ENCODE data around the gene TNFAIP8L1. TPM values are rescaled to one million over a fixed set of nuclear protein-coding genes. Genes with fewer than 3 reads are reported as not detected.

Gene TNFAIP8L1
- total RNA-seq, 1 donor from 2014 or later = 12.5 TPM

DNA sequence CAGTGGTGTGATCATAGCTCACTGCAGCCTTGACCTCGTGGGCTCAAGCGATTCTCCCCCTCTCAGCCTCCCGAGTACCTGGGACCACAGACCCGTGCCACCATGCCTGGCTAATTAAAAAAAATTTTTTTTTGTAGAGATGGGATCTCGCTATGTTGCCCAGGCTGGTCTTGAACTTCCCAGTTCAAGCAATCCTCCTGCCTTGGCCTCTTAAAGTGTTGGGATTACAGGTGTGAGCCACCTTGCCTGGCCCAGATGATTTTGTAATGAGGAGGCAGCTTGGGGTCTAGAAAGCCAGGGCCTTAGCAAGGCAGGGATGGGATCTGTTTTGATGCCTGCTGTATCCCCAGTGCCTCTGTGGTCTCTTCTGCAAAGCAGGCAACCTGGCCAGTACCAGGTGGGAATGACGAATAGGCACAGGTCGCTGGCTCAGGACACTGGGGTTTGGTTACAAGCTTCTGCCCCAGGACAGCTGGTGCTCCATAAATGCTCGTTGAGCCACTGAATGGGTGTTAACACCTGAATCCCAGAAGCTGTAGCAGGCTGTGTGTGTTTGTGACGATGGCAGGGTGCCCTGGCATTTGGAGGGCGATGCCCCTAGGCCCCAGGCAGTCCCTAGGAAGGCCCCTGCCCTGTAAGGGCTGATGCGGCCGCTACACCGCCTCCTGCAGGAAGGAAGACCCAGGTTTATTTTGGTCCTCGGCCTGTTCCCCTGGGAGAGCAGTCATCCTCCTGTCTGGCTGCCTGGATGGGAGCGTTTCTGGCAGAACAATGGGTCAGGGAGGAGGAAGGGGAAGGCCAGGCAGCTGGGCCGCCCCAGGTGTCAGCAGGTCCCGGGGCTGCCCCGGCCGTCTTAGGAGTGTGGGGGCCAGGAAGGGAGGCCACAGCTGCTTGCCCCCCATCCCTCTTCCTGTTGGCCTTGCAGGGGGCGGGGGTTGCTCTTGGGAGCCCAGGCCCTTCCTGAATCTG, 8.6 kb downstream of the TNFAIP8L1 start:
- Mint-ChIP-seq H3K27me3 (no peaks in the 10 kb centered on the region), H3K4me3 (no peak overlapping the region), H3K36me3 (ENCODE audit: low read depth) (peaks cover 10% of the 10 kb centered on the region), H3K9me3 (no peaks in the 10 kb centered on the region), H3K27ac (no peak overlapping the region), H3K4me1 (peaks cover 1% of the 10 kb centered on the region)
- no peak for DNase-seq
- intact Hi-C loops (cut with micrococcal nuclease) = no loop called here

DNA sequence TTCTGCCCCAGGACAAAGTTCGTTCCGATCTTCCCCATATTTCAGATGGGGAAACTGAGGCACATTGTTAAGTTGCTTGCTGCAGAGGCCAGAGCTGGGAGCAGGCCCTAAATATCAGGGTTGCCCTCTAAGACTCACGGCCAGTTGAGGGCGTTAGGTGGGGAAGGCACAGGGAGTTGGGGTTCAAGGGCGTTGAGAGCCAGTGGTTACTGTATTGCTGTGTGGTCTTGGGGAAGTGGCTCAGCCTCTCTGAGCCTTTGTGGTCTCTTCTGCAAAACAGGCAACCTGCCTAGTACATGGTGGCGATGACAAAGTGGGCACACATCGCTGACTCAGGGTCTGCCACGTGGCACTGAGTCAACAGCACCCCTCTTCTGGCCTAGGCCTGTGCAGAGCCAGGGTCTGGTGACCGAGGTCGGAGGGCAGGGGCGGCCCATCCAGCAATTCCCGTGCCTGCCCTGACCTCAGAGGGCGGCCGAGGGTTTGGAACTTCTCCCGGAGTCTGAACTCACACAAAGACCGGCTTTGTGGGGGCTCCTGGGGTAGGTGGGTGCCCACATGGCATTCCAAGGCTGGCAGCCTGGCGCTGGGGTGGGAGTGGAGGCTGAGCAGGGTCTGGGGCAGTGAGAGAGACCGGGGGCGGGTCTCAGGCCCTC, 10.2 kb downstream of the TNFAIP8L1 start:
- Mint-ChIP-seq H3K27ac (no peak overlapping the region), H3K9me3 (no peaks in the 10 kb centered on the region), H3K4me1 (peaks cover 3% of the 10 kb centered on the region), H3K4me3 (no peak overlapping the region), H3K36me3 (ENCODE audit: low read depth) (peaks cover 12% of the 10 kb centered on the region), H3K27me3 (no peaks in the 10 kb centered on the region)
- DNase-seq = no peak
- intact Hi-C loops (cut with micrococcal nuclease) = no loop called here

DNA sequence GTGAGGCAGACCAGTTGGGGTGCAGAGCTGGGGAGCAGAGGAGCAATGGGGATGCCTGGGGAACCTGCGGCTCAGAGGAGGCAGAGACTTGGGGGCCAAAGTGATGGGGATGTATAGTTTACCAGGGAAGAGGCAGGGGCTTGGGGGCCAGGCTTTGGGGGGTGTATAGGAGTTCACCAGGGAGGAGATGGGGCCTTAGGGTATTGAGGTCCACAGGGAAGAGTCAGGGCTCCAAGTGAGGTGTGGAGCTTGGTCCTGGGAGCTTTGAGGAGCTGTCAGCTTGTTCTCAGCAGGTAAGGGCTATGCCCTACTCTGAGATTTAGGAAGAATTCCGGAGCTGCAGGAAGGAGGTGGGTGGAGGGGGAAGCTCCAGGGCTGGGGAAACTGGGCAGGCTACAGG, 10.8 kb downstream of the TNFAIP8L1 start:
- Mint-ChIP-seq H3K4me1 (peaks cover 5% of the 10 kb centered on the region), H3K4me3 (no peak overlapping the region), H3K27me3 (no peaks in the 10 kb centered on the region), H3K9me3 (no peaks in the 10 kb centered on the region), H3K36me3 (ENCODE audit: low read depth) (peaks cover 17% of the 10 kb centered on the region), H3K27ac (no peak overlapping the region)
- intact Hi-C loops (cut with micrococcal nuclease) = no loop called here
- DNase-seq = no peak

DNA sequence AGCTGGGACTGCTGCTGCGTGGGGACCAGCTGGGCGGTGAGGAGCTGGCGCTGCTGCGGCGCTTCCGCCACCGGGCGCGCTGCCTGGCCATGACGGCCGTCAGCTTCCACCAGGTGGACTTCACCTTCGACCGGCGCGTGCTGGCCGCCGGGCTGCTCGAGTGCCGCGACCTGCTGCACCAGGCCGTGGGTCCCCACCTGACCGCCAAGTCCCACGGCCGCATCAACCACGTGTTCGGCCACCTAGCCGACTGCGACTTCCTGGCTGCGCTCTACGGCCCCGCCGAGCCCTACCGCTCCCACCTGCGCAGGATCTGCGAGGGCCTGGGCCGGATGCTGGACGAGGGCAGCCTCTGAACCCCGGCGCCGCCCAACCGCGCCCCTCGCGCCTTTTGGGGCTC, 12.8 kb downstream of the TNFAIP8L1 start:
- Mint-ChIP-seq H3K27me3 (no peaks in the 10 kb centered on the region), H3K4me3 (no peak overlapping the region), H3K27ac (no peak overlapping the region), H3K9me3 (no peaks in the 10 kb centered on the region), H3K4me1 (peaks cover 5% of the 10 kb centered on the region), H3K36me3 (ENCODE audit: low read depth) (peaks cover 13% of the 10 kb centered on the region)
- intact Hi-C loops (cut with micrococcal nuclease) = no loop called here
- no peak for DNase-seq

DNA sequence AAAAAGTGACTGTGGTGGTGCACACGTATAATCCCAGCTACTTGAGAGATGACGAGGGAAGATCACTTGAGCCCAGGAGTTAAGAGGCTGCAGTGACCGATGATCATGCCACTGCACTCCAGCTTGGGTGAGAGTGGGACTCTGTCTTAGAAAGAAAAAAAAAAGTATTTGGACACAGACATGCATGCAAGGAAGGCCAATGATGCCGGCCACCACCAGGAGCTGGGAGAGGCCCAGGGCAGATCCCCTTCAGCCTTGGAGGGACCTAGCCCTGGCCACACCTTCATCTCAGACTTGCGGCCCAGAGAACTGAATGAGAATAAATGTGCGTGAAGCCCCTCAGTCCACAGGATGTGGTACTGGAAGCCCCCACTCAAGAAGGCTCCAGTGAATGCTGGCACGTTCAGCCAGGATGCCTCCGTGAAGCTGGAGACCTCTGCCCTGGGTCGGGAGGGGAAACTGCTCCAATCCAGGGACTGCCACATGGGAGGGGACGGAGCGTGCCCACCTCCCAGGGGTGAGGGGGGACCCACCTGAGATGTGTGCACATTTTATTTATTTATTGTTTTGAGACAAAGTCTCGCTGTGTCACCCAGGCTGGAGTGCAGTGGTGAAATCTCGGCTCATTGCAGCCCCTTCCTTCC, 14.6 kb downstream of the TNFAIP8L1 start:
- no peak overlapping the region for H3K27ac Mint-ChIP-seq
- no peak for DNase-seq
- no peak overlapping the region for H3K4me3 Mint-ChIP-seq

DNA sequence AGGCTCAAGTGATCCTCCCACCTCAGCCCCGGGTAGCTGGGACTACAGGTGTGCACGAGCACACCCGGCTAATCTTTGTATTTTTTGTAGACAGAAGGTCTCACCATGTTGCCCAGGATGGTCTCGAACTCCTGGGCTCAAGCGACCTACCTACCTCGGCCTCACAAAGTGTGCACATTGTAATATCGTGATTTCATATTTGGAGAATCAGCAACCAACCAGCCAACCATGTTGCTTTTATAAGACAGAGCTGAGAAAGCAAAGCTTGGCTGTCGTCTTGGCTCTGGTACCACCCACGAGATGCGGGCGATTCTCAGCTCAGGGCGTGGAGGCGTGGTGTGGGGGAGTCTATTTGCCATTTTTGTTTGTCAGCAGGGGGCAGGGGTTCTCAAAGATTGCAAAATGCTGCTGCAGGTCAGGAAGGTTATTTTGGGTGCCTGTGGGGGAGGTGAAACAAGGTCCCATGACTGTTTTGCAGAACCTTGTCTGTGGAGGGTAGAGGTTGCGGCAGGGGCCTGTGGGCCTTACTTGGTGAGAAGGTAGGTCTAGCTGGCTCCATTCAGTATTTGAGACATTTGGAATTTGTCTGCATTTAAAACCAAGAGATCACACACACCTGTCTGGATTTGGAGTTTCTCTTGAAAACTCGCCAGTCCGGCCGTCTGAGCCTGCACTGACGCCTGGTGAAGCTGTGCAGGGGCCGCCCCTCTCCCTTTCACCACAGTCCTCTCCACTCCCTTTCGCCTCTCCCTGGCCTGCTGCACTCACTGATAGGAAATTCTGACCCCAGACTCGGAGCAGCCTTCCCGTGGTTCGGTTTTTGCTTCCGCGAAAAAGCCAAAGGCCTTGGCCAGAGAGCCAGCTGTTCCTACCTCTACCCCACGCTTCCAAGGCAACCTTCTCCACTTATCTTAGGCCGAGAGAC, 15.4 kb downstream of the TNFAIP8L1 start:
- no peak for DNase-seq
- H3K9me3 Mint-ChIP-seq = no peaks in the 10 kb centered on the region
- no peak overlapping the region for H3K27ac Mint-ChIP-seq
- intact Hi-C loops (cut with micrococcal nuclease) = no loop called here
- peaks cover 23% of the 10 kb centered on the region for H3K36me3 Mint-ChIP-seq (ENCODE audit: low read depth)
- H3K27me3 Mint-ChIP-seq = no peaks in the 10 kb centered on the region
- no peak overlapping the region for H3K4me3 Mint-ChIP-seq
- peaks cover 5% of the 10 kb centered on the region for H3K4me1 Mint-ChIP-seq

More for the DNA sequence above, 14.6 kb downstream of the TNFAIP8L1 start:
- peaks cover 20% of the 10 kb centered on the region for H3K36me3 Mint-ChIP-seq (ENCODE audit: low read depth)
- H3K4me1 Mint-ChIP-seq = peaks cover 5% of the 10 kb centered on the region
- H3K9me3 Mint-ChIP-seq = no peaks in the 10 kb centered on the region
- intact Hi-C loops (cut with micrococcal nuclease) = no loop called here
- H3K27me3 Mint-ChIP-seq = no peaks in the 10 kb centered on the region

DNA sequence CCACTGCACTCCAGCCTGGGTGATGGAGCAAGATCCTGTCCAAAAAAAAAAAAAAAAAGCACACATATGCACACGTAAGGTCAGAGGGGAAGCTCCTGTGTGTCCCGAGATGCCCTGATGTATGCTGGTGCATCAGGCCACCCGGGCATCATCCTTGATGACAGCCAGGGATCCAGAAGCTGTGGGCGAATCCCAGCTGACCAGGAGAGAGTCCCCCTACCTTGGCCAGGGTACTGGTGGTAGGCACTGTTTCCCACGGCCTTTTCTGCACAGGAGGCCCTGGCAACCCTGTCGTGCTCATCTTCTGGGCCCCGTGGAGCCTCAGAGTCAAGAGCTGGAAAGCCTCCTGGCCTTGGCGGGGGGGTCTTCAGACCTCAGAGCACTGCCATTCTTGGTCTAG, 16.8 kb downstream of the TNFAIP8L1 start:
- Mint-ChIP-seq H3K4me3 (no peak overlapping the region), H3K27me3 (no peaks in the 10 kb centered on the region), H3K4me1 (peaks cover 5% of the 10 kb centered on the region), H3K9me3 (no peaks in the 10 kb centered on the region), H3K27ac (no peak overlapping the region), H3K36me3 (ENCODE audit: low read depth) (peaks cover 28% of the 10 kb centered on the region)
- intact Hi-C loops (cut with micrococcal nuclease) = no loop called here
- DNase-seq = no peak

DNA sequence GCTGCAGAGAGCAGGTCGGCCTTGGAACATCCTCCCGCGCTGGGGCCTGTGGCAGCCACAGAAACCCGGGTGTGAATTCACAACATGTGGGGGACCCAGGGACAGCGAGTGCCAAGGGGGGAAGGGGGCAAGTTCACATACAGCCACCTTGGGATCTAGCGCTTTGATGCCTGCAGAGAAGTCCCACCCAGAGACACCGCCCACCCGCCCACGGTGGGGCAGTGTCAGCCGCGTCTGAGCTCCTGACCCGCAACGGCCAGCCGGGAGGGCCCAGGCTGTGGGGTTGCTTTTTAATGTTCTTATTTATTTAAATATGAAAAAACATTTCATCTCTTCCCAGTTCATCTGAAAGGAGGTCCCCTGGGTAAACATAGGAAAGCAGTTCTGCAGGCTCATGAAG, 17.9 kb downstream of the TNFAIP8L1 start:
- DNase-seq = no peak
- Mint-ChIP-seq H3K36me3 (ENCODE audit: low read depth) (peaks cover 36% of the 10 kb centered on the region), H3K27me3 (no peaks in the 10 kb centered on the region), H3K9me3 (no peaks in the 10 kb centered on the region), H3K4me3 (no peak overlapping the region), H3K27ac (no peak overlapping the region), H3K4me1 (peaks cover 8% of the 10 kb centered on the region)
- intact Hi-C loops (cut with micrococcal nuclease) = no loop called here

DNA sequence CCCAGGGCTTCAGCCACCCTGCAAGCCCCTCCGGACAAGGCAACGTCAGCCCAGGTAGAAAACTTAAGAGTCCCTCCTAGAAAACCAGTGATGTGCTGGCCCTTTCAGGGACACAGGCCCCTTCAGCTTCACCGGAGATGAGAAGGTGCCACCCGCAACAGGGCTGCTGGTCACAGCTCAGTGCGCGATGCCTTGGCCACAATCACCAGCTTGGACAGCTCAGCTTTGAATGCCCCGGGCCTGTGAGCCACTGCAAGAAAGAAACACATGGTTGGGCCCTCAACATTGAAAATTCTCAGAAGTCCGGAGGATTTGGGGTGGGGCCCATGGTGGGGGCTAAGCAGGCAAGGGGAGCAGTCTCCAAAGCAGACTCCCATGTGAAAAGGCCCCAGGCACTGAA, 18.5 kb downstream of the TNFAIP8L1 start:
- no peak overlapping the region for H3K4me3 Mint-ChIP-seq
- intact Hi-C loops (cut with micrococcal nuclease) = no loop called here
- H3K4me1 Mint-ChIP-seq = peaks cover 8% of the 10 kb centered on the region
- DNase-seq = no peak
- H3K36me3 Mint-ChIP-seq (ENCODE audit: low read depth) = peaks cover 39% of the 10 kb centered on the region
- no peak overlapping the region for H3K27ac Mint-ChIP-seq
- no peaks in the 10 kb centered on the region for H3K27me3 Mint-ChIP-seq
- no peaks in the 10 kb centered on the region for H3K9me3 Mint-ChIP-seq

DNA sequence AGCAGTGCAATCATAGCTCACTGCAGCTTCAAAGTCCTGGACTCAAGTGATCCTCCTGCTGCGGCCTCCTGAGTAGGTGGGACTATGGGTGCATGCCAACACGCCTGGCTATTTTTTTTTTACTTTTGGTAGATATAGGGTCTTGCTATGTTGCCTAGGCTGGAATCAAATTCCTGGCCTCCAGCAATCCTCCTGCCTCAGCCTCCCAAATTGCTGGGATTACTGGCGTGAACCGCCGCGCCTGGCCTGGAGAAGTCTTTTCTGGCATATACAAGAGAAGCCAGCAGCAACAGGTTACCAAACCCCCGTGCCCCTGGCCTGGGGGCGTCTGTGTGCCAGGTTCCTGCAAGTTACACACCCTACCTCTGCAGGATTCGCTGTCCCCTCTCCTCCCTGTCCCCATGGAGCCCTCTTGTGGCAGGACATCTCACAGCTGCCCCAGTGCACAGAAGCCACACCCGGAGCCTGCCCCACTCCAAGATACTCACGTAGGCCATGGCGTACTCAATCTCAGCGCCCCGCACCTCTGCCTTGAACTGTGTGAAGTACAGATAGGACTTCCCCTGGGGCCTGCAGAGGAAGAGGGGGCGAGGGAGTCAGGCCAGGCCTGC, 21.0 kb downstream of the TNFAIP8L1 start:
- H3K36me3 Mint-ChIP-seq (ENCODE audit: low read depth) = peaks cover 40% of the 10 kb centered on the region
- no peak overlapping the region for H3K4me3 Mint-ChIP-seq
- H3K4me1 Mint-ChIP-seq = peaks cover 3% of the 10 kb centered on the region
- H3K27me3 Mint-ChIP-seq = no peaks in the 10 kb centered on the region
- peak; percentile 73 for DNase-seq
- no peak overlapping the region for H3K27ac Mint-ChIP-seq
- intact Hi-C loops (cut with micrococcal nuclease) = no loop called here
- no peaks in the 10 kb centered on the region for H3K9me3 Mint-ChIP-seq

DNA sequence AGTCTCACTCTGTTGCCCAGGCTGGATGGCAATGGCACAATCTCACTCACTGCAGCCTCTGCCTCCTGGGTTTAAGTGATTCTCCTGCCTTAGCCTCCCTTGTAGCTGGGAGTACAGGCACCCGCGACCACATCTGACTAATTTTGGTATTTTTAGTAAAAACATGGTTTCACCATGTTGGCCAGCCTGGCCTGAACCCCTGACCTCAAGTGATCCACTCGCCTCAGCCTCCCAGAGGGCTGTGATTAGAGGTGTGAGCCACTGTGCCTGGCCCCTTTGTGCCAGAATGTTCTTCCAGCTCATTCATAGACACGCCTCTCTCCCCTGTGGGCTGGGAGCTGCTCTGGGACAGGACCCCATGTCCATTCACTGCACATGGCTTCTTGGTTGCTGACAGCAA, 21.7 kb downstream of the TNFAIP8L1 start:
- no peaks in the 10 kb centered on the region for H3K9me3 Mint-ChIP-seq
- no peaks in the 10 kb centered on the region for H3K27me3 Mint-ChIP-seq
- H3K27ac Mint-ChIP-seq = no peak overlapping the region
- intact Hi-C loops (cut with micrococcal nuclease) = no loop called here
- peaks cover 42% of the 10 kb centered on the region for H3K36me3 Mint-ChIP-seq (ENCODE audit: low read depth)
- H3K4me1 Mint-ChIP-seq = peaks cover 3% of the 10 kb centered on the region
- no peak overlapping the region for H3K4me3 Mint-ChIP-seq
- DNase-seq = no peak

DNA sequence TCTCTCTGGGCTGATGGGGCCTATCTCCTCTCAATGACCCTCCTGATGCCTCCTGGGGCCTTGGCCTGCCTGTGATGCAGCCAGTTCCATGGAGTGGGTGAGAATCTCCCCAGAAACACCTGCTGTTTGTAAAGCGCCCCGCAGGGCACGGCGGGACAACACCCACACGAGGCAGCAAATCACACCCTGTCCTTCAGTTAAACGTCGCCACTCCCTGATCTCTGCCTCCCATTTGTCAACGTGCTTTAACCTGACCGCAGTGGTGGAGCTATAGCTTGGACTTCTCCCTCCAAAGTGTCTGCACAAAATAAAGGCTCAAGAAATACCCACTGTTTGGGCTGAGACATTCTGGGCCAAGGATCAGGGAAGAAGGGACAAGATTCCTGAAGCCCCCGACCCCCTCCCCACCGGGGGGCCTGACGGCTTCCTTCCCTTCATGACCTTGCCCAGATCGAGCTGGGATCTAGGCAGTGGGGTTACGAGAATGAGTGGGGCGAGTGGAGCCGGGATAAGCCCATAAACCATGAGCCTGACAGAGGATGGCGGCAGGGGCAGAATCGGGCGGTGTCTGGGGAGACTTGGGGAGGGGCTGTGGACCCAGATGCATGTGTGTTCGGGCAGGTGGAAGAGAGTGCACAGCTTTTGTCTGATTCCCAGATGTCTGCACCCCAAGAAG, 22.8 kb downstream of the TNFAIP8L1 start:
- Mint-ChIP-seq H3K27ac (peak overlapping the region; percentile 24), H3K4me3 (no peak overlapping the region), H3K27me3 (no peaks in the 10 kb centered on the region), H3K36me3 (ENCODE audit: low read depth) (peaks cover 44% of the 10 kb centered on the region), H3K9me3 (no peaks in the 10 kb centered on the region), H3K4me1 (peaks cover 3% of the 10 kb centered on the region)
- DNase-seq = no peak
- intact Hi-C loops (cut with micrococcal nuclease) = no loop called here
